Right lobe of liver (tissue), 6 donors: Measurements from ENCODE around the gene TMEM179. TPM values are rescaled to one million over a fixed set of nuclear protein-coding genes. Genes with fewer than 3 reads are reported as not detected.
A peak's percentile ranks its signal among the peaks of the same experiment; 100 is the strongest.
"Not testable (repeated sequence)": the region's sequence is repeated elsewhere in the genome, so short reads cannot be mapped to it uniquely, and the experiment has no call there.

Experiments
- ATAC-seq, 4 donors: fragments of 200-7000 bp; cut with Tn5 transposase; one replicate each; pipeline ENCODE4 v1.9.1; 2020; ENCODE audit warnings: mild to moderate bottlenecking in 4 of 4, moderate library complexity in 4 of 4
- DNase-seq, 3 donors: peaks; one replicate each; pipeline ENCODE4 v3.0.0-alpha.2; 2020
- H3K27ac ChIP-seq, 3 donors: fragments of 200-600 bp; one replicate each; pipeline ENCODE4 v1.8.0; 2022
- H3K27me3 ChIP-seq, 2 donors: fragments of 200-600 bp; one replicate each; pipeline ENCODE4 v1.8.0; 2022
- H3K36me3 ChIP-seq, 4 donors: fragments of 200-600 bp; sonication (generic) in 1 of 4; one replicate each; pipeline versions ENCODE4 v1.5.1 to v1.8.0; 2017 to 2022; ENCODE audit warnings: control low read depth in 1 of 4
- H3K4me1 ChIP-seq, 4 donors: fragments of 200-600 bp; sonication (generic) in 1 of 4; one replicate each; pipeline versions ENCODE4 v1.5.1 to v1.8.0; 2017 to 2022; ENCODE audit warnings: control low read depth in 1 of 4
- H3K4me3 ChIP-seq, 3 donors: fragments of 200-600 bp; one replicate each; pipeline ENCODE4 v1.8.0; 2022
- H3K9me3 ChIP-seq, 4 donors: fragments of 200-600 bp; sonication (generic) in 1 of 4; one replicate each; pipeline versions ENCODE4 v1.5.1 to v1.8.0; 2017 to 2022; ENCODE audit warnings: control low read depth in 1 of 4
- CTCF ChIP-seq, 4 donors: fragments of 200-600 bp in 3 of 4; fragments of 450-650 bp in 1 of 4; IDR thresholded peaks; one replicate each; pipeline versions ENCODE4 v1.5.1 to v1.8.0; 2016 to 2022; ENCODE audit warnings: antibody characterized with exemption in 4 of 4, mild to moderate bottlenecking in 2 of 4
- POLR2A ChIP-seq: fragments of 450-650 bp; IDR thresholded peaks from one replicate; pipeline ENCODE4 v1.6.1; 2017; ENCODE audit warnings: antibody characterized with exemption, mild to moderate bottlenecking
- WGBS: methylation state at CpG from one replicate; pipeline ENCODE4 v1.1.6; 2018; ENCODE audit warnings: low coverage, low lambda C conversion rate; ENCODE audit not compliant: insufficient coverage; ENCODE audit errors: missing lambda C conversion rate; 5-methylcytosine and 5-hydroxymethylcytosine counted together
- intact Hi-C, 2 donors: fragments of 100-400 bp; cut with DNase I; formaldehyde crosslinking; loops; one replicate each; pipeline versions ENCODE4 v1.11.2 to v1.14.1; 2022
- total RNA-seq, 6 experiments: library from RNA; depleted of rRNA in 2 of 6; stranded (reverse); fragments of >200 nt in 2 of 6; fragmentation: NEBNext Ultra II Directional in 3 of 6; extraction: Animal tissue kit (Norgen Biotek cat#: 25700) in 3 of 6; gene quantifications; one replicate each; pipeline versions ENCODE4 v1.1.0 to v1.2.4, GENCODE V29; 2016 to 2023
- donor health status: DM: no; HTN: yes; CAD: no.
- donor health status: DM: no; HTN: no; CAD: no.
- donor health status: DM: no; HTN: no; CAD: no.
- donor health status: DM: no; HTN: yes; CAD: no.
- donor health status: DM: no; HTN: yes; CAD: no.

The TMEM179 gene
- total RNA-seq, 6 experiments from 2014 or later = 0.17 to 0.18 TPM; not detected in 4

GRCh38 chr14:104582662-104583061, 21.9 kb downstream of the TMEM179 start:
- peak overlapping the region in 1 of 3 donors; percentile 33 for H3K27ac ChIP-seq
- ATAC-seq = peak in 2 of 4 donors; percentile 4 to 6
- WGBS = 42% methylated on average over 7 of the region's 12 CpGs
- intact Hi-C loops = no loop called here
- peak in 1 of 3 donors; percentile 63 for DNase-seq
- peaks cover 0 to 17% (median 7%) of the 10 kb centered on the region in 4 donors for H3K4me1 ChIP-seq
- no peaks in the 10 kb centered on the region for H3K9me3 ChIP-seq
- H3K4me3 ChIP-seq = no peak overlapping the region
- H3K36me3 ChIP-seq = no peaks in the 10 kb centered on the region
- no peaks in the 10 kb centered on the region for H3K27me3 ChIP-seq
- no peak for TF ChIP-seq CTCF (IDR thresholded peaks at IDR 0.05)
- TF ChIP-seq POLR2A = no peak

- Histone ChIP-seq H3K27me3 (no peaks in the 10 kb centered on the region), H3K9me3 (no peaks in the 10 kb centered on the region), H3K4me3 (no peak overlapping the region), H3K4me1 (peaks cover 0 to 24% (median 7%) of the 10 kb centered on the region in 4 donors), H3K36me3 (no peaks in the 10 kb centered on the region), H3K27ac (peak overlapping the region in 1 of 3 donors; percentile 33)
- WGBS = no CpG with 5 or more reads among the region's 20 CpGs
- intact Hi-C loops = no loop called here
- DNase-seq (no peak), ATAC-seq (no peak)
- TF ChIP-seq CTCF (IDR thresholded peaks at IDR 0.05) = no peak
- TF ChIP-seq POLR2A = no peak
Observed at GRCh38 chr14:104582005-104582404, 22.6 kb downstream of the TMEM179 start.

- Histone ChIP-seq H3K27ac (no peak overlapping the region), H3K9me3 (no peaks in the 10 kb centered on the region), H3K4me1 (peaks cover 0 to 27% (median 7%) of the 10 kb centered on the region in 4 donors), H3K4me3 (peak overlapping the region in 1 of 3 donors; percentile 9), H3K27me3 (no peaks in the 10 kb centered on the region), H3K36me3 (no peaks in the 10 kb centered on the region)
- ATAC-seq (no peak), DNase-seq (no peak)
- intact Hi-C loops = no loop called here
- no peak for TF ChIP-seq POLR2A
- TF ChIP-seq CTCF (IDR thresholded peaks at IDR 0.05) = no peak
- WGBS = 40% methylated on average over 3 of the region's 9 CpGs
Observed at GRCh38 chr14:104581521-104581920, 23.1 kb downstream of the TMEM179 start.

- DNase-seq (no peak), ATAC-seq (no peak)
- Histone ChIP-seq H3K27ac (no peak overlapping the region), H3K36me3 (no peaks in the 10 kb centered on the region), H3K4me1 (peaks cover 0 to 27% (median 7%) of the 10 kb centered on the region in 4 donors), H3K9me3 (no peaks in the 10 kb centered on the region), H3K27me3 (no peaks in the 10 kb centered on the region), H3K4me3 (peak overlapping the region in 1 of 3 donors; percentile 9)
- TF ChIP-seq POLR2A = no peak
- TF ChIP-seq CTCF (IDR thresholded peaks at IDR 0.05) = no peak
- intact Hi-C loops = no loop called here
- 50% methylated on average over 2 of the region's 9 CpGs for WGBS
Observed at GRCh38 chr14:104580961-104581360, 23.6 kb downstream of the TMEM179 start.

GRCh38 chr14:104579939-104580338, 24.6 kb downstream of the TMEM179 start:
- peaks cover 0 to 27% (median 7%) of the 10 kb centered on the region in 4 donors for H3K4me1 ChIP-seq
- WGBS = 20% methylated on average over 1 of the region's 6 CpGs
- H3K27ac ChIP-seq = peak overlapping the region in 2 of 3 donors; percentile 22 to 47
- H3K4me3 ChIP-seq = peak overlapping the region in 1 of 3 donors; percentile 2
- H3K36me3 ChIP-seq, DNase-seq, H3K9me3 ChIP-seq, H3K27me3 ChIP-seq, intact Hi-C loops: not testable (repeated sequence)
- peak in 1 of 4 donors; percentile 2 for ATAC-seq
